AG10803 (cell line): Measurements from ENCODE around the gene OSTF1.

Experiments
- DNase-seq: peaks from one replicate; pipeline ENCODE4 v3.0.0; 2010; ENCODE audit warnings: low read depth
- H3K4me3 ChIP-seq: 2 replicates; pipeline ENCODE4 v1.5.1; 2011; ENCODE audit warnings: mild to moderate bottlenecking, low read length, control low read depth
- TF ChIP-seq, protein P1 (sequence below): conservative IDR thresholded peaks from 2 replicates; pipeline ENCODE4 v1.5.1; 2011; ENCODE audit warnings: mild to moderate bottlenecking, low read length, control low read depth, inconsistent platforms

OSTF1 gene

DNA sequence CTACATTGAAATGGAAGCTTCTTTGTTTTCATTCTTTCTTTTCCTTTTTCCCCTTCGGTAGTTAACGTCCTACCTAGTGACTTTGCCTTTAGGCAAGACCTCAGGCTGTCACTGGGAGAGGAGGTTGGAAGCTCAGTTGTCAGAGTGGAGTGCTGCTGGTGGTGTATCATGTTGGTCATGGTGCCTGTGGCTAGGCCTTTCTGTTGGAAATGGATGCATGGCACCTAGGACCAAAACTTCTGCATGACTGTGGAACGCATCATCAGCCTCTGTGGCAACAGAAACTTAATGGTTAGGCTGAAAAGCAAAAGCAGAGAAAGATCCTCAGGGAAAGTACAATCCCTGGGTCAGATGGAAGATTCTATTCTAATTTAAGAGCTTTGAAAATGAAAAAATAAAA, 57.9 kb downstream of the OSTF1 start:
- DNase-seq = peak; percentile 56
- TF ChIP-seq, protein P1, sequence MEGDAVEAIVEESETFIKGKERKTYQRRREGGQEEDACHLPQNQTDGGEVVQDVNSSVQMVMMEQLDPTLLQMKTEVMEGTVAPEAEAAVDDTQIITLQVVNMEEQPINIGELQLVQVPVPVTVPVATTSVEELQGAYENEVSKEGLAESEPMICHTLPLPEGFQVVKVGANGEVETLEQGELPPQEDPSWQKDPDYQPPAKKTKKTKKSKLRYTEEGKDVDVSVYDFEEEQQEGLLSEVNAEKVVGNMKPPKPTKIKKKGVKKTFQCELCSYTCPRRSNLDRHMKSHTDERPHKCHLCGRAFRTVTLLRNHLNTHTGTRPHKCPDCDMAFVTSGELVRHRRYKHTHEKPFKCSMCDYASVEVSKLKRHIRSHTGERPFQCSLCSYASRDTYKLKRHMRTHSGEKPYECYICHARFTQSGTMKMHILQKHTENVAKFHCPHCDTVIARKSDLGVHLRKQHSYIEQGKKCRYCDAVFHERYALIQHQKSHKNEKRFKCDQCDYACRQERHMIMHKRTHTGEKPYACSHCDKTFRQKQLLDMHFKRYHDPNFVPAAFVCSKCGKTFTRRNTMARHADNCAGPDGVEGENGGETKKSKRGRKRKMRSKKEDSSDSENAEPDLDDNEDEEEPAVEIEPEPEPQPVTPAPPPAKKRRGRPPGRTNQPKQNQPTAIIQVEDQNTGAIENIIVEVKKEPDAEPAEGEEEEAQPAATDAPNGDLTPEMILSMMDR = no peak
- H3K4me3 ChIP-seq = no peak overlapping the region

DNA sequence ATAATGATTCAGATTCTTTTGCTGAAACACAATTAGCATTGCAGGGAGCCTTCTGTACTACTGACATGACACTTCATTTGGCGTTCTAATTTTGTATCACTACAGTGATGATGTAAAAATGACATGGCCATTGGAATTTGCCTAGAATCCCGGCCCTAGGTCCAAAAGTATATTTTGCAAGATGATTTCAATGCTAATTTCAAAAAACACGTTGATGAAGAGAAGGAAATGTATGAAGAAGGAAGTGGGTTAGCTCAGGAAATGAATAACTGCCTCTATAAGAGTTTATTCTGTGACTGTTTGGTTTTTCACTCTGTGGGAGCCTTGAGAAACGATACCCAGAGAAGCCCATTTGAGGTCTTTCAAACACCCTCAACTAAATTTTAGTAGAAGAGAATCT, 59.3 kb downstream of the OSTF1 start:
- no peak overlapping the region for H3K4me3 ChIP-seq
- DNase-seq = peak; percentile 27
- TF ChIP-seq, protein P1 = no peak

DNA sequence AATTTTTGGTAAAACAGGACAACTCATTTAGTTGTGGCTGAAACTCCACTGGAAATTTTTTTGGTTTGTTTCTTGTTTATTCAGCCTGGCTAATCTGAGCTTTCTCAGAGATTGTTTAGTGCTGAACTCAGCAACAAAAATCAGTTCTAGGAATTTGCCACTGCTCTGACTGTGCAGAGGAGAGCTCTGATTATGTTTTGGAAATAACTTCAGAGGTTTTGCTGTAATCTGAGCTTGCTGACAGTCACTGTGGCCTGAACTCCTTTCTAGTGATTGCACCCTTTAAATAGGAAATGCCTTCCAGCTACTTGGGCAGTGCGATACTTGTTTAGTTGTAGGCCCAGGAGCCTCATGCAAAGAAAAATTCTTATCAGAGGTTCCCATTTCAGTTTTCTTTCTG, 60.2 kb downstream of the OSTF1 start:
- DNase-seq = peak; percentile 92

DNA sequence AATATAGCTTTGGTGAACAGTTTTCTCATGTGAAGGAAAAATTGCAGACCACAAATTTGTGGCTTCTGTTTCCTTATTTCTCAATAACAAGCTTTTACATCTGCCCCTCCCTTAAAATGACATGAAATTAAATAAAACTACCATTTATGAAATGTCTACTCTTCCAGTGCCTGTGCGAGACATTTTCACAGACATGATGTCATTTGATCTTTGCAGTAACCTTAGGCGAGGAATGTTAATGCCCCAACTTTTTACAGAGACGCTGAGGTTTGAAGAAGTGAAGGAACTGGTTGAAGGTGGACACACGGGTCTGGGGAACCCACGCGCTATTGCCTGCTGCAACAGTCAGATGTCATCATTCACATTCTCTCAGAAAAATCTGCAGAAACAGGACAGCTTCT, 61.5 kb downstream of the OSTF1 start:
- peak; percentile 33 for DNase-seq
- TF ChIP-seq, protein P1 = no peak
- H3K4me3 ChIP-seq = no peak overlapping the region

More for the DNA sequence above, 60.2 kb downstream of the OSTF1 start:
- TF ChIP-seq, protein P1 = no peak
- H3K4me3 ChIP-seq = no peak overlapping the region

DNA sequence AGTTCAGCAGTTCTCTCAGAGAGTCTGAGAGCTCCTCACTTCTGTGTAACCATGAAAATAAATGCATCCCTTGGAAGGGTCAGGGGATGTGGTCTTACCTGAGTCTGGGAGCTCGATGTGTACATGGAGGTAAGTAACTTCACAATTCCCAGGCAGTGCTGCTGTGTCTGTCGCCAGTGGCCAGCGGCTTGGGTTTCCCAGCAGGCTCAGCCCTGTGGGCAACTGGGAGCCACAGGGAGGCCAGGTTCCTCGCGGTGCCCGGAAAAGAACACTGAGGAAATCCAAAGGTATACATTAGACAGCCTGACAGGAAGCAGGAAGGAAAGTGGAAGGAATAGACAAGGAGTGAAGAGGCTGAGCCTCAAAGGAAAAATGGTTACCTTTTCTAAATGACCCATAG, 62.2 kb downstream of the OSTF1 start:
- no peak overlapping the region for H3K4me3 ChIP-seq
- no peak for DNase-seq
- TF ChIP-seq, protein P1 = no peak

DNA sequence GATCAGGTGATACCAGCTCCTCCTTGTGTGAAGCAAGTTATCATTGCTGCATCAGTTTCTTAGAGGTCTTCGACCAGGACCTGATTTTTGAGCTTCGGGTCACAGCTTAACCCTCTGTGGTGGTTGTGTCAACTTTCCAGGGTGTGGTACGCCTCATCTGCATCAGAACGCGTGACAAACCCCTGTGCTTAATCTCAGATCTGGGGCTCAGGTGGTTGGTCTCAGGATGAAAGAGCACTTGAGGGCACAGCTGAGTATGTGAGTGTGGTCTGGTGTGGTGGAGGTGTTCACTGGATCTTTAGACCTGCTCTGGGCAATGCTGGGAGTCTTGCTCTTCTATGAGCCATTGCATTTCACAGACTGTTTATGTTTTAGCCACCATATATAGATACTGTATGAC, 64.1 kb downstream of the OSTF1 start:
- DNase-seq = no peak
- TF ChIP-seq, protein P1 = no peak
- H3K4me3 ChIP-seq = no peak overlapping the region

DNA sequence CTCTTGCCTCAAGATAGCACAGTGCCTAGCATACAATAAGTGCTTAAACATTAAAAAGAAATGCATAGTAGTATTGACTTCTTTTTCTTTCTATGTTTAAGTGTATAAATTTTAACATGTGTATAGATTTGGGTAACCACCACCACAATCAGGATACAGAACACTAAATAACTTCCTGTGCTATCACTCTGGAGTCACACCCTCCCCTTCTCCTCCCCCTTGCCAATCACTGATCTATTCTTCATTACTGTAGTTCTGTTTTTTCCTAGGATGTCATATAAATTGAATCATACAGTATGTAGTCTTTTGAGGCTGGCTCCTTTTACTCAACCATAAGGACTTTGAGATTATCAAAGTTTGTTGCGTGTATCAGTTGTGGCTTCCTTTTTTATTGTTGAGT, 68.5 kb downstream of the OSTF1 start:
- H3K4me3 ChIP-seq = no peak overlapping the region
- TF ChIP-seq, protein P1 = no peak
- DNase-seq = no peak
